Duodenal mucosa (tissue), 2 donors: ENCODE measurements around the gene MPZL2.

Source experiments
- H3K27ac ChIP-seq: one replicate; pipeline ENCODE4 v1.7.0; 2013; ENCODE audit warnings: low read depth, low read length
- H3K27me3 ChIP-seq, 2 donors: one replicate each; pipeline ENCODE4 v1.7.0; 2013; ENCODE audit warnings: low read length in 2 of 2, control low read depth in 1 of 2; ENCODE audit not compliant: insufficient read depth in 2 of 2, control insufficient read depth in 1 of 2
- H3K36me3 ChIP-seq, 2 donors: one replicate each; pipeline ENCODE4 v1.7.0; 2013; ENCODE audit warnings: low read length in 2 of 2, control low read depth in 1 of 2; ENCODE audit not compliant: insufficient read depth in 2 of 2, control insufficient read depth in 1 of 2
- H3K4me1 ChIP-seq, 2 donors: one replicate each; pipeline ENCODE4 v1.7.0; 2013; ENCODE audit warnings: low read length in 2 of 2, control low read depth in 1 of 2; ENCODE audit not compliant: insufficient read depth in 2 of 2, control insufficient read depth in 1 of 2
- H3K4me3 ChIP-seq, 2 donors: one replicate each; pipeline ENCODE4 v1.7.0; 2013; ENCODE audit warnings: low read length in 2 of 2, low read depth in 1 of 2
- H3K9ac ChIP-seq, 2 donors: one replicate each; pipeline ENCODE4 v1.7.0; 2013; ENCODE audit warnings: low read length in 2 of 2, low read depth in 1 of 2
- H3K9me3 ChIP-seq, 2 donors: one replicate each; pipeline ENCODE4 v1.7.0; 2013; ENCODE audit warnings: low read length in 2 of 2, control low read depth in 1 of 2; ENCODE audit not compliant: control insufficient read depth in 1 of 2

MPZL2 gene

GRCh38 chr11:118236170-118236569, 27.9 kb downstream of the MPZL2 start:
- Histone ChIP-seq H3K27me3 (no peaks in the 10 kb centered on the region), H3K9ac (no peak overlapping the region), H3K9me3 (no peaks in the 10 kb centered on the region), H3K4me3 (no peak overlapping the region), H3K4me1 (peaks cover 13 to 16% of the 10 kb centered on the region in 2 donors), H3K27ac (no peak overlapping the region), H3K36me3 (peaks cover 10 to 35% of the 10 kb centered on the region in 2 donors)

GRCh38 chr11:118234833-118235232, 29.3 kb downstream of the MPZL2 start:
- H3K9ac ChIP-seq: no peak overlapping the region
- peaks cover 4 to 6% of the 10 kb centered on the region in 2 donors for H3K4me1 ChIP-seq
- H3K27me3 ChIP-seq: no peaks in the 10 kb centered on the region
- H3K9me3 ChIP-seq: no peaks in the 10 kb centered on the region
- H3K27ac ChIP-seq: no peak overlapping the region
- H3K36me3 ChIP-seq: peaks cover 17 to 35% of the 10 kb centered on the region in 2 donors
- H3K4me3 ChIP-seq: no peak overlapping the region

GRCh38 chr11:118233850-118234249, 30.2 kb downstream of the MPZL2 start:
- Histone ChIP-seq H3K9ac (no peak overlapping the region), H3K9me3 (no peaks in the 10 kb centered on the region), H3K36me3 (peaks cover 17 to 39% of the 10 kb centered on the region in 2 donors), H3K4me1 (peaks cover 0 to 6% of the 10 kb centered on the region in 2 donors), H3K27ac (no peak overlapping the region), H3K4me3 (no peak overlapping the region), H3K27me3 (no peaks in the 10 kb centered on the region)

GRCh38 chr11:118233377-118233776, 30.7 kb downstream of the MPZL2 start:
- Histone ChIP-seq H3K27me3 (no peaks in the 10 kb centered on the region), H3K27ac (no peak overlapping the region), H3K9ac (no peak overlapping the region), H3K9me3 (no peaks in the 10 kb centered on the region), H3K4me1 (peaks cover 0 to 6% of the 10 kb centered on the region in 2 donors), H3K36me3 (peaks cover 17 to 39% of the 10 kb centered on the region in 2 donors), H3K4me3 (no peak overlapping the region)

GRCh38 chr11:118232659-118233058, 31.4 kb downstream of the MPZL2 start:
- Histone ChIP-seq H3K4me3 (no peak overlapping the region), H3K4me1 (peaks cover 0 to 6% of the 10 kb centered on the region in 2 donors), H3K9me3 (no peaks in the 10 kb centered on the region), H3K36me3 (peaks cover 17 to 39% of the 10 kb centered on the region in 2 donors), H3K27me3 (no peaks in the 10 kb centered on the region), H3K9ac (no peak overlapping the region), H3K27ac (no peak overlapping the region)

GRCh38 chr11:118231461-118231860, 32.6 kb downstream of the MPZL2 start:
- no peak overlapping the region for H3K27ac ChIP-seq
- no peaks in the 10 kb centered on the region for H3K27me3 ChIP-seq
- no peaks in the 10 kb centered on the region for H3K9me3 ChIP-seq
- H3K9ac ChIP-seq: no peak overlapping the region
- H3K4me3 ChIP-seq: no peak overlapping the region
- peaks cover 17 to 35% of the 10 kb centered on the region in 2 donors for H3K36me3 ChIP-seq
- H3K4me1 ChIP-seq: peaks cover 0 to 6% of the 10 kb centered on the region in 2 donors

GRCh38 chr11:118230088-118230487, 34.0 kb downstream of the MPZL2 start:
- Histone ChIP-seq H3K27me3 (no peaks in the 10 kb centered on the region), H3K9me3 (no peaks in the 10 kb centered on the region), H3K4me3 (no peak overlapping the region), H3K9ac (no peak overlapping the region), H3K4me1 (peaks cover 4 to 6% of the 10 kb centered on the region in 2 donors), H3K27ac (no peak overlapping the region), H3K36me3 (peaks cover 16 to 31% of the 10 kb centered on the region in 2 donors)

- Histone ChIP-seq H3K27ac (peak overlapping the region; percentile 33), H3K36me3 (peaks cover 10 to 24% of the 10 kb centered on the region in 2 donors), H3K4me3 (no peak overlapping the region), H3K9ac (no peak overlapping the region), H3K4me1 (peaks cover 4 to 6% of the 10 kb centered on the region in 2 donors), H3K27me3 (no peaks in the 10 kb centered on the region), H3K9me3 (no peaks in the 10 kb centered on the region)
Observed at GRCh38 chr11:118229274-118229847, 34.7 kb downstream of the MPZL2 start.

GRCh38 chr11:118227865-118228785, 36.0 kb downstream of the MPZL2 start:
- no peak overlapping the region for H3K27ac ChIP-seq
- peaks cover 7 to 14% of the 10 kb centered on the region in 2 donors for H3K36me3 ChIP-seq
- no peak overlapping the region for H3K4me3 ChIP-seq
- H3K27me3 ChIP-seq: no peaks in the 10 kb centered on the region
- H3K4me1 ChIP-seq: peaks cover 4 to 6% of the 10 kb centered on the region in 2 donors
- H3K9me3 ChIP-seq: no peaks in the 10 kb centered on the region
- H3K9ac ChIP-seq: no peak overlapping the region

- peaks cover 3 to 7% of the 10 kb centered on the region in 2 donors for H3K36me3 ChIP-seq
- no peak overlapping the region for H3K9ac ChIP-seq
- no peaks in the 10 kb centered on the region for H3K27me3 ChIP-seq
- H3K4me3 ChIP-seq: no peak overlapping the region
- no peaks in the 10 kb centered on the region for H3K9me3 ChIP-seq
- peaks cover 4 to 6% of the 10 kb centered on the region in 2 donors for H3K4me1 ChIP-seq
- H3K27ac ChIP-seq: no peak overlapping the region
Observed at GRCh38 chr11:118226781-118227180, 37.3 kb downstream of the MPZL2 start.
